ENCODE data around the gene RGS6. TPM values are rescaled to one million over a fixed set of nuclear protein-coding genes. Genes with fewer than 3 reads are reported as not detected.

RGS6 gene
- total and polyA plus RNA-seq, 8 donors, result 0.12 to 4.1 (median 2.8) TPM

DNA sequence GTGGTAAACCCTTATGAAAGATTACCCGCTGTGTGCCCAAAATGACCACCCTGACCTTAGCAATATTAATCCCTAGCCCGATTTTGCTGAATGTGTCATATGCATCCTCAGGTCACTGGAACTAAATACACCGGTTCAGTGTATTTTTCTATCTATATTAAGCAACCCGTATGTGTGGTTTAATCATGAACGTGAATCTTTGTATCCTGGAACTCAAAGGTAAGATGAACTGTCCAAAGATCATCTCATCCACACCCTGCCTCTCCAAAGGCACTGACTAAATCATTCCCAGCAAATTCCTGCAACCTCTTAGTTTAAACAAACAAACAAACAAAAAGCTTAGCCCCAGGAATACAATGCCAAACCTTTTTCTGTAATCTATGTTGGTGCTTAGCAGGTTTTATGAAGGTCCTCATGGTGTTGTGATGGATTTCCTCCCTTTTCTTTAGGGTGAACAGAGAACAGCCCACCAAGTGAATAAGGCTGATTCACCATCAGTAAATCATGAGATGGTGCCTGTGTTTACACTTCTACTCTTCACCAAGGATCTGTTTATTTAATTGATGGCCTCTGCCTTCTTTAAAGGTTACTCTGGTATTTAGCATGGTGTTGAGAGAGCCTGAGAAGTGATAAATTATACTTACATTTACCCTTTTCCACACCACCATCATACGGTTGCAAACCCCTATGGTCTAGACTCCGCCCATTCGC lies 663.1 kb downstream of the RGS6 start:
- Histone ChIP-seq H3K4me3 (no peak overlapping the region), H3K4me1 (no peaks in the 10 kb centered on the region), H3K27ac (no peak overlapping the region), H3K36me3 (no peaks in the 10 kb centered on the region), H3K27me3 (peaks cover 0 to 45% of the 10 kb centered on the region in 2 donors), H3K9me3 (no peaks in the 10 kb centered on the region)
- intact Hi-C loops (cut with DNase I), result no loop called here
- ATAC-seq (no peak), DNase-seq (no peak)
- TF ChIP-seq, protein P1, sequence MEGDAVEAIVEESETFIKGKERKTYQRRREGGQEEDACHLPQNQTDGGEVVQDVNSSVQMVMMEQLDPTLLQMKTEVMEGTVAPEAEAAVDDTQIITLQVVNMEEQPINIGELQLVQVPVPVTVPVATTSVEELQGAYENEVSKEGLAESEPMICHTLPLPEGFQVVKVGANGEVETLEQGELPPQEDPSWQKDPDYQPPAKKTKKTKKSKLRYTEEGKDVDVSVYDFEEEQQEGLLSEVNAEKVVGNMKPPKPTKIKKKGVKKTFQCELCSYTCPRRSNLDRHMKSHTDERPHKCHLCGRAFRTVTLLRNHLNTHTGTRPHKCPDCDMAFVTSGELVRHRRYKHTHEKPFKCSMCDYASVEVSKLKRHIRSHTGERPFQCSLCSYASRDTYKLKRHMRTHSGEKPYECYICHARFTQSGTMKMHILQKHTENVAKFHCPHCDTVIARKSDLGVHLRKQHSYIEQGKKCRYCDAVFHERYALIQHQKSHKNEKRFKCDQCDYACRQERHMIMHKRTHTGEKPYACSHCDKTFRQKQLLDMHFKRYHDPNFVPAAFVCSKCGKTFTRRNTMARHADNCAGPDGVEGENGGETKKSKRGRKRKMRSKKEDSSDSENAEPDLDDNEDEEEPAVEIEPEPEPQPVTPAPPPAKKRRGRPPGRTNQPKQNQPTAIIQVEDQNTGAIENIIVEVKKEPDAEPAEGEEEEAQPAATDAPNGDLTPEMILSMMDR (IDR thresholded peaks at IDR 0.05), result no peak

DNA sequence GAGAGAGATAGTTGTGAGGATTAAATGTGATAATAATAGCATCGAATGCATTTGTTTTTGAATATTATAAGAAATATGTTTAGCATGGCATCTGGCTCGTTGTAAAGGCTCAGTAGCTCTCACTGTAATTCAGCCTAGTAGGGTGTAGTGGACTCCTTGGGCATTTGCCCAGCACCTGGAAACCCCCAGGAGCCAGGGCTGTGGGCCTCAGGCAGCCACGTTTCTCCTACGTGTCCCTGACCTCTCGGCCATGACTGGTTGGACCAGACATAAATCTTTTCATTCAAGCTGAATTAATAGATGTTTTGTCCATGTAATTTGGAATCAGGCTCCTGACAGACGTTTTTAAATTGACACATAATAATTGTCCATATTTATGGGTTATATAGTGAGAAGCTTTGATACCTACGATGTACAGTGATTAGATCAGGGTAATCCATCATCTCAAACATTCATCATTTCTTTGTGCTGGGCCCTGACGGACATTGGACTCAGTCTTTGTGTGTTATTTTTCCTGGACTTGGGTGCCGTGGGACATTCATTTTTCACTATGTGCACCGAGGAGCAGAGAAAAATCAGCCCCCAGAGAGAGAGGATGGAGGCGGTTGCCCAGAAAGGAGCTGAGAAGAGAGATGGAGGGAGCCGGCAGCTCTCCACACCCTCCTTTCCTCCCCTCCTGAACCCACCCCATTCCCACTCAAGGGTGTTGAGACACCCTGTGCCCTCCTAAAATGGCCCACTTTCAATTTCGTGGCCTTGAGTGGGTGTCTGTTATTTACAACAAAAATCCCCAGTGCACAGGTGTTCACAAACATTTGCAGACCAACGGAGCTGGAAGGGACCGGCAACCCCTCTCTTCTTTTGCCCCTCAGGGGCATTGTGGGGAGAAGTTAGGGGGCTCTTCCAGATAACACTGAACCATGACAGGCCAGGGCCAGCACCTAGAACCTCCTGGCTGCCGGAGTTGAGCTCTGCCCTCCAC lies 665.3 kb downstream of the RGS6 start:
- peaks cover 0 to 44% of the 10 kb centered on the region in 2 donors for H3K27me3 ChIP-seq
- no peaks in the 10 kb centered on the region for H3K36me3 ChIP-seq
- intact Hi-C loops (cut with DNase I), result no loop called here
- ATAC-seq (no peak), DNase-seq (no peak)
- H3K27ac ChIP-seq, result no peak overlapping the region
- no peaks in the 10 kb centered on the region for H3K9me3 ChIP-seq
- no peak overlapping the region for H3K4me3 ChIP-seq
- H3K4me1 ChIP-seq, result no peaks in the 10 kb centered on the region
- TF ChIP-seq, protein P1 (IDR thresholded peaks at IDR 0.05), result no peak

DNA sequence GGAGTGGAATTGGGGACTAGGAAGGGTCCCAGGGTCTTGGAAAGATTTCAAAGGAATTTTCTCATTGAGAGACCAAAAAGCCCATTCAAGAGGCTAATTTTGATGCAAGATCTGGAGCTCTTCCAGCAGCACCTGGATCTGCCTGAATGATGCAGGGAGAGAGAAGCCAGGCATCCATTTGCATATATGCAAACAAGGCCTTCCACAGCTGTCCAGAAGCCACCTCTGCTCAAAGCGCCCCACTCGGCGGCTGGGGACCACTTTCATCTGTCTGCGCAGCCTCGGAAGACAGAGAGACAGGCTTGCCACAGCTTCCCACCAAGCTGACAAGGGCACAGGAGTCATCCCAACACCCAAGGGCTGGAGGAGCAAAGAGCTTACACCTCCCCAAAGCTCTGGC lies 666.1 kb downstream of the RGS6 start:
- ATAC-seq (no peak), DNase-seq (no peak)
- Histone ChIP-seq H3K4me1 (no peaks in the 10 kb centered on the region), H3K36me3 (no peaks in the 10 kb centered on the region), H3K27me3 (peaks cover 0 to 41% of the 10 kb centered on the region in 2 donors), H3K9me3 (no peaks in the 10 kb centered on the region), H3K27ac (no peak overlapping the region), H3K4me3 (no peak overlapping the region)
- TF ChIP-seq, protein P1 (IDR thresholded peaks at IDR 0.05), result no peak
- intact Hi-C loops (cut with DNase I), result no loop called here

DNA sequence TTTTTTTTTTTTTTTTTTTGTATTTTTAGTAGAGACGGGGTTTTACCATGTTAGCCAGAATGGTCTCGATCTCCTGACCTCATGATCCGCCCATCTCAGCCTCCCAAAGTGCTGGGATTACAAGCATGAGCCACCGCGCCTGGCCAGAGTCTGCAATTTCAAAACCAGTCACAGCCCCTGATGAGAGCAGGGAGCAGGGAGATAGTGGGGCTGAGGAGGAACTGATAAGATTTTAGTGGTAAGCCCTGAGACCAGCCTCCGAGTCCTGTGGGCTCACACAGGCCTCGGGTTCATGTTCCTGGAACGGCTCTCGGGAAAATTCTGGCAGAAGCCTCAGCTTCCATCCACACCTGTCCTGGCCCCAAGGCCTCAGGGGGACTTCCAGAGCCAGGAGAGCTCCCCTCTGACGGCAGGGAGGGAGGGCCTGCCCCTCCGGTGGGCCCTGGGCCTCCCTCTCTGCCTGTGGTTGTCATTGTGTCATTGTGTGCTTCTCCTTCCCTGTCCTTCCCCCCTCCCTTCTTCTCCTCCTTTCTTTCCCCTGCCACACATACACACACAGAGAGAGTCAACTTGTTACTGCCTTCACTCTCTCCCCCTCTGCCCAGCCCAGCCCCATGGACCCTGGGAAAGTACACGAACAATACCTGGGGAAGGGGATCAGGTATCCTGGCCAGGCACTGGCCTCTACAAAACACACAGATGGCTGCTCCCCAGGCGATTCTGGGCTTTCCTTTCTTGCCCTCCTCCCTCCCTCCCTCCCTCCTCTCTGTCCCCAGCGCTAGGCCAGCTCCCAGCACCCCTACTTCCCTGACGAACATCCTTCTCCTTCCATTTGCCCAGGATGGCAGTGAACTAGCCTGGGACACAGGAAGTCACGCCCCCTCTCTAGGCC lies 667.6 kb downstream of the RGS6 start:
- Histone ChIP-seq H3K4me3 (no peak overlapping the region), H3K27me3 (peaks cover 0 to 41% of the 10 kb centered on the region in 2 donors), H3K27ac (no peak overlapping the region), H3K9me3 (no peaks in the 10 kb centered on the region), H3K4me1 (no peaks in the 10 kb centered on the region), H3K36me3 (no peaks in the 10 kb centered on the region)
- DNase-seq (no peak), ATAC-seq (no peak)
- TF ChIP-seq, protein P1 (IDR thresholded peaks at IDR 0.05), result no peak
- intact Hi-C loops (cut with DNase I), result no loop called here

All from left lung (tissue), 10 donors.